Activated T-helper 1 cell treated with Interleukin-2 at 50 U/mL for 16 hours (primary cell): ENCODE data around the gene YIPF1.
A peak's percentile ranks its signal among the peaks of the same experiment; 100 is the strongest.
"Not testable (repeated sequence)": the region's sequence is repeated elsewhere in the genome, so short reads cannot be mapped to it uniquely, and the experiment has no call there.

Experiments
- DNase-seq: peaks from one replicate; pipeline ENCODE4 v3.0.0-alpha.2; 2020; ENCODE audit warnings: low read depth

Gene YIPF1

DNA sequence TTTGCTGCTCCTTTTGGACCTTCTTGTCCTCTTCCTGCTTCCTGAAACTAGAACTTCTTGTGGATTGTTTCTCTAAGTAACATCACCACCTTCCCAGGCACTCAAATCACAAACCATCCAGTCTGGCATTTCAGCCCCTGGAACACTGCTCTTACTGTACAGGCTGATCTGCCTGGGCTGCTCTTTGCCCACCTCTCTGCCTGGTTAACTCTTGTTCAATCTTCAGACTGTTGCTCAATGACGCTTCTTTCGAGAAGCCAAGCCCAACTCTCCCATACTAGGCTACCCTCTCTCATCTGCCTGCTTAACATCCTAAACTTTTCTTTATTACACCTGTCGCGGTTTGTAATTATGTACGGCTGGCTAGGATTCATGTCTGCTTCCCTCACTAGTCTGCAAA lies 5.0 kb upstream of the YIPF1 start:
- no peak for DNase-seq

GRCh38 chr1:53893999-53894636 lies 4.5 kb upstream of the YIPF1 start, which contains the start of gene DIO1:
DIO1 (plus strand) TSS chr1:53894187; CDS start chr1:53894211, 24 bp downstream.
- DNase-seq: no peak

DNA sequence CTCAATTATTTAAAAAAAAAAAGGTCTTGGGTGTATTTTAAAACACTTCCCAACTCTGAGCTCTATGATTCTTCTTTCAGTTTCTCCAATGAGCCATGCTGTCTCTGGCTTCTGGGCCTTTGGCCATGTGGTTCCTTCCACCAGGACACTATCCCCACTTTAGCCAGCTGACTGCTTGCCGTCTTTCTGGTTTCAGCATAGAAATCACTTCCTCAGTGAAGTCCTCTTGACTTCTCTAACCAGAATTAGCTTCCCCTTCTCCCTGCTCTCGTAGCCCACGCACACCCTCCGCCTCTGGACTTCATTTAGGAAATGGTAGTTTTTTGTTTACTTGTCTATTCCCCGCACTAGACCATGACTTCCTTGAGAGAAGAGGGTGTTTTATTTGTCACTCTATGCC lies 3.3 kb upstream of the YIPF1 start:
- no peak for DNase-seq

DNA sequence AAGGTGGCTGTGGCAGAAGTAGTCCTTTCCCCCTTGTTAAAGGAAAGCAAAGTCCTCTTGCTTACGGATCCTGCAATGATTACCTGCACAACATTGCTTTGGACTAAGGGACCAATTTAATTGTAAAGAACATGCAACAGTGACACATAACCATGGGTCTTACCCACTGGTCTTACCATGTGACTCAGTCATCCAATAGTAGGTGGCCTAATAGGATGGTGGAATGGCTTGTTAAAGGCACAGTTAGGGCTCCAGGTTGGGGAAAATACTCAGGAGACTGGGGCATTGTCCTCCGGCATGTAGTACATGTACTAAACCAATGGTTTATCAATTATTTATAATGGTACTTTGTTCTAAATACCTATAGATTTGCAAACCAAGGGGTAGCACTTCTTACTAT lies 2.1 kb upstream of the YIPF1 start:
- no peak for DNase-seq

DNA sequence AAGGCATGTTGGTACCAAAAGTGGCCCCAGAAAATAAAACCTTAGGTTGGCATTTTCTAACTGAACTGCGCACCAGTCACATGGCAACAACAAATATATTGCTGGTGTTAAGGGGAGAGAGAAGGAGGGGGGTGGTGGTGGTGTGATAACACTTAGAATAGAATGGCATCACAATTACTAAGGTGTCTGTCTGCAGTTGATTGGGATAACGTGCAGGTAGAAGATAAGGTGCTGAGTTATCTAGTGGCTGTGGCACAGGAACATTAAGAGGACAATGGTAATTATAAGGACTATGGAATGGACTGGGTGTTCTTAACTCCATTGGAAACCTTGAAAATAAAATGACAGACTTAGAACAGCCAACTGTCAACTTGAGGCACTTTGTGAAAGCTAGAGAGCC lies 1.4 kb upstream of the YIPF1 start:
- no peak for DNase-seq

GRCh38 chr1:53890522-53890941 lies 935 bp upstream of the YIPF1 start:
- no peak for DNase-seq

GRCh38 chr1:53888681-53889080 lies 916 bp downstream of the YIPF1 start:
- no peak for DNase-seq

- not testable (repeated sequence) for DNase-seq
These were observed 6.0 kb downstream of the YIPF1 start for GRCh38 chr1:53883600-53883999.

DNA sequence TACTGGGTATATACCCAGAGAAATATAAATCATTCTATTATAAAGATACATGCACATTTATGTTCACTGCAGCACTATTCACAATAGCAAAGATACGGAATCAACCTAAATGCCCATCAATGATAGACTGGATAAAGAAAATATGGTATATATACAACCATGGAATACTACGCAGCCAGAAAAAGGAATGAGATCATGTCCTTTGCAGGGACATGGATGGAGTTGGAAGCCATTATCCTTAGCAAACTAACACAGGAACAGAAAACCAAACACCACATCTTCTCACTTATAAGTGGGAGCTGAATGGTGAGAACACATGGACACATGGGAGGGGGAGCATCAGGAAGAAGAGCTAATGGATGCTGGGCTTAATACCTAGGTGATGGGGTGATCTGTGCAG lies 7.7 kb downstream of the YIPF1 start:
- DNase-seq: not testable (repeated sequence)

DNA sequence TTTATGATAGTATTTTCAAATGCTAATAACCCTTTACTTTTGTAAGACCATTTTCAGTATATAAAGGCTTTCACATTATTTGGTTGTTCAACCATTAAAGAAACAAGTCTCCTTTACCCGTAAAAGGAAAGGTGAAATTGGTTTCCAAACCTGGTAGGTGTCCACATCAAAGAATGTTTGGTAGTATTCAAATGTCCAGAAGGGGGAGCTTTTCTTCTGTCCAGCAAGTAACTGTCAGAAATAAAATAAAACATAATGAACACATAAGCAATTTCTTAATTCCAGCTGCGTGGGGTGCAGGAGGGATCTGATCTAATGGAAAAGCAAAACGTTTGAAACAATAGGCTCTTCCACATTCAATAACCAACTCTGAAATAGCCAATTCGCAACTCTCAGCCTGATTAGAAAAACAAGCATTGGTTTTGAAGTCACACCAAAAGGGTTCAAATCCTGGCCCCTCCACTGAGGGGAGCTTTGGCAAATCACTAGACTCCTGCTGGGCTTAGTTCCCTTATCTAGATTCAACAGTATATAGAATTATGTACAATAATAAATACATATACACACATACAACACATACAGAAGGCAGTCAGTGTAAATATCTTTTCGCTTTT lies 11.0 kb downstream of the YIPF1 start:
- DNase-seq: no peak

DNA sequence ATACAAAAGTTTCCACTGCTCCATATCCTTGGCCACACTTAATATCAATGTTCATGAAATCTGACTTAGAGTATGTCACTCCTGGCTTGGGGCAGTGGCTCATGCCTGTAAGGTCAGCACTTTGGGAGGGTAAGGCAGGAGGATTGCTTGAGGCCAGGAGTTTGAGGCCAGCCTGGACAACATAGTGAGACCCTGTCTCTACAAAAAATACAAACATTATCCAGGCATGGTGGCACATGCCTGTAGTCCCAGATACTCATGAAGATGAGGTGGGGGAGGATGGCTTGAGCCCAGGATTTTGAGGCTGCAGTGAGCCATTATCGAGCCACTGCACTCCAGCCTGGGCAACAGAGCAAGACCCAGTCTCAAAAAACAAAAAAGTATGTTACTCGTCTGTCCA lies 14.4 kb downstream of the YIPF1 start:
- DNase-seq: not testable (repeated sequence)

DNA sequence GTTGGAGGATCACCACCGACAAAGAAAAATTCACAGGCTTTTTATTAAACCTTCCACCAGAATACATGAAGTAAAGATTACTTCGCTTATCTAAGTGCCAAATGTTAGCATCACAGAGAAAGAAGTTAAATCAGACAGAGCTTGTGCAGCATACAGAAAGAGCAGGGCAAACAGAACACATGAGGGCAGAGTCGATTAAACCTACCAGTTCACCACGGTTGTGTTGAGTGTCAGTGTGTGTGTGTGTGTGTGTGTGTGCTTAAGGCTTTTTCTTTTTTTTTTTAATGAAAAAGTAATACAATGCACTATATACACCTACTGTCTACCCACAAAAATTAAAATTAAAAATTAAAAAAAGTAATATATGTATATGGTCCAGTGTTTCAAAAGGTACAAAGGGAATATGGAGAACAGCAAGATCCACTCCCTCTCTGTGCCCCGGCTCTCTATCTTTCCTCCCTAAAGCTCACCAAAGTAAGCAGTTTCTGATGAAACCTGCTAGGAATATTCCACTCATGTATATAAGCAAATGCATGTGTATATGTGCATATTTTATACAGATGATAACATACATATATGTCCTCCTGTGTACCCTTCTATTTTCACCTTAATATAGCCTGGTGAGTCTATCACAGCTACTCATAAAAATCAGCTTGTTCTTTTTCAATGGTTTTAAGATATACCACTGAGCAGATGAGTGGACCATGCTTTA lies 17.7 kb downstream of the YIPF1 start:
- no peak for DNase-seq

DNA sequence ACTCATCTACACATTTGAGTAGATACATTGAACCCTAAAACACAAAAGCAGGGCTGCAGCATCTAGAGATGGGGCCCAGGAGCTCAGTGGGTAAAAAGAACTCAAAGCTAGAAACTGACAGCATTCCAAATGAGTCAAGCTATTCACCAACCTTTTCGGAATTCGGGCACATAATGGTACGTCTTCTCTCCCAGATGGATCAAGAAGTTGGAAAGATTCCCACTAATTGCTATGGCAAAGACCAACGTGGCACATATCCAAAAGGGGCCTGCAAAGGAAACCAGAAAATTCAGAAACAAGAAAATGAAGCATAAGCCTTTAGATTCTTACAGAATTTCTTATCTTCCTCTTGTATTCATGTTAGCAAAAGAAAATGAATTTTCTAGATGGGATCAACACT lies 18.4 kb downstream of the YIPF1 start:
- DNase-seq: no peak

DNA sequence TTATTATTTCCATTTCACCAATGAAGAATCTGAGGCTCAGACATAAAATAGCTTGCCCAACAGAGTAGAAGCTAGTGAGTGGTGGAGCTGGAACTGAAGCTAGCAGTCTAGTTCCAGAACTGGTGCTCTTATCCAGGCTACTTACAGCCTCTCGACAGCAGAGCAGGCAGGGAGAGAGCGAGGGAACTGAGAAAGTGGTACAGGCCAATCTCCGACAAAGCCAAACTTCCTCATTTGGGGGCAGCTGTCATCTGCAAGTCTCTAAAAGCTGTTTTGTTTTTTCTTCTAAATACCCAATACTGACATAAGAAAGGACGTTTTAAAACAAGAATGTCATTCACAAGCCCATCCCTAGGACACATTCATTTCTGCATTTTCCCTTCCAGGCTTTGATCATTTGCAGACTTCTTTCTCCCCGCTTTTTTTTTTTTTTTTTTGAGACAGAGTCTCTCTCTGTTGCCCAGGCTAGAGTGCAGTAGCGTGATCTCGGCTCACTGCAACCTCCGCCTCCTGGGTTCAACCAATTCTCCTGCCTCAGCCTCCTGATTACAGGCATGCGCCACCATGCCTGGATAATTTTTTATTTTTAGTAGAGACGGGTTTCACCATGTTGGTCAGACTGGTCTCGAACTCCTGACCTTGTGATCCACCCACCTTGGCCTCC lies 20.0 kb downstream of the YIPF1 start:
- no peak for DNase-seq

DNA sequence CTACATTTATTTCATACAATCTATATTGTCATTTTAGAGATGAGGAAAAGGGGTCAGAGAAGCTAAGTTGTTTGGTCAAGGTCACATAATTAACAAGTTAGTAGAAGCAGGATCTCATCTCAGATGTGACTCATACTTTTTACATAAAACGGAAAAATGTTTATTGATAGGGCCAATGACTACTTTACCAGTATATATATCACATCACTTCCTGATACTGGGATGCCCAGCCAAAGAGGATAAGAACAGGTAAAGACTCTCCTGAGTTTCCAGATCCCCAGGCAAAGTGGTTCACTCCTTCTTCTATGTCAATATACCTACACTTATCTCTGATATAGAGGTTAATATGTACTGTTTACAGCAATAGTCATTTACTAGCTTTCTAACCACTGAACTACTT lies 21.0 kb downstream of the YIPF1 start:
- DNase-seq: no peak

DNA sequence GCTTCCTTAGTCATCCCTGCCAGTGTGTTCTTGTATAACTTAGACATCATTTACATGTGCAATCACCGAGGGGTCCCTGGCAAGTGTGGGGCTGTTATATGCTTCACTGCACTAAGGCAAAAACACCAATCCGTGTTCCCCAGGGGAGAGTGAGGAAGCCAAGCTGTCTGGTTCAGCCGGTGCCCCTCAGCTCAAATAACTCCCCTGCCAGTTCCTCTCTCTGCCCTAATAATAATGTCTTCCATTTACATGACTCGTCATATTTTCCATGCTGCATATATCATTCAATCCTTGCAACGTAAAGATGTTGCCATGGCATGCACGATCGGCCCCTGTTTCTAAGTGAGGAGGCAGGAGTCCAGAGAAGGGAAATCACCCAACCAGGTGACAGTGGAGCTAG lies 27.1 kb downstream of the YIPF1 start:
- DNase-seq: no peak

GRCh38 chr1:53860967-53861411 lies 28.6 kb downstream of the YIPF1 start:
- peak; percentile 14 for DNase-seq

DNA sequence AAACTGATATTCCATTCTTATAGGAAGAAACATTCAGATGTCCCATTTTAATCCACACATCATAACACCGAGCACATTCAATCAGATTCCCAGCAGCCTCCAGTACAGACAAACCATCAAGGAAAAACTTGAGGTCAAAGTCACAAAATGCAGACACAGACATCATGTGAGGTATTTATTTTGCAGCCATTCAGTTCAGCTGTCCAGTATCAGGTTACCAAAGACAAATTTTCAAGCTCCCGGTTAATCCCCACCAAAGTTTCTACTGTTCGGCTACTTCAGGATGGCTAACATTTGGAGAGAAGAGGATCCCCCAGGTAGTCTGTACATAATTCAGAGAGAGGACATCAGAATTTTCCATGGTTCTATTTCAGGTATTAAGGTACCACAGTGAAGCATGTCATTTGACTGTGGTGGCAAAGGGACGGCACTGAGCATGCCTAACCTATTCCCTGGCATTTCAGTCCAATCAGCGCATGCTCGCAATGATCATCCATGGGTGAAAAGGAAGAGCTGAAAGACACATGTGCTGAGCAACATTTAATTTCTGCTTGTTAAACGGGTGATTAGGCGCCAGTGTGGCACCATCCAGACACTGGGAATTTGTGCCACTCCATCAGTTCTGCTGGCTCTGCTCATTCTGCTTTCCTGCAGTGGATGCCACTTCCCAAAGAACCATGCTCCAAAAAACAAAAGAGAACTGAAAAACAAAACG lies 37.9 kb downstream of the YIPF1 start:
- DNase-seq: no peak

DNA sequence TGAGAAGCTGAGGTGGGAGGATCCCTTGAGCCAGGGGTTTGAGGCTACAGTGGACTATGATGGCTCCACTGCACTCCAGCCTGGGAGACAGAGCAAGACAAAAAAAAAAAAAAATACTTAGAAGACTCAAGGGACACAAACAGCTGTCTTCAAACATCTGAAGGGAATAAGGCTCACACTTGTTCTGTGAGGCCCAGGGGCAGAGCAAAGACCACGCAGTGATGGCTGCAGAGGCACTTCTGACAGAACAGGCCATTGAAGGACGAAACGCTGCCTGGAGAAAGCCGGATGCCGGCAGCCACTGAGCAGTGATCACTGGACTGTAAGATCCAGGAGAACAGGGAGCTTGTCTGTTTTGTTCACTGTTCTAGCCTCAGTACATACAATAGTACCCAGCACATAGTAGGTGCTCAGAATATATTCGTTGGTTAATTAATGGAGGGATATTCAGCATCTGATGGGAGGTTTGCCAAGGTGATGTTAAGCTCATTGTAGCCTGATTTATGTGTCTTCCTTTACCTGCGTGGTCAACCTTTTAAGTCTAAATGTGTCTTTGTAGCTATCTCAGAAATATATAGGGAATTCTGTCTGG lies 39.4 kb downstream of the YIPF1 start:
- no peak for DNase-seq

DNA sequence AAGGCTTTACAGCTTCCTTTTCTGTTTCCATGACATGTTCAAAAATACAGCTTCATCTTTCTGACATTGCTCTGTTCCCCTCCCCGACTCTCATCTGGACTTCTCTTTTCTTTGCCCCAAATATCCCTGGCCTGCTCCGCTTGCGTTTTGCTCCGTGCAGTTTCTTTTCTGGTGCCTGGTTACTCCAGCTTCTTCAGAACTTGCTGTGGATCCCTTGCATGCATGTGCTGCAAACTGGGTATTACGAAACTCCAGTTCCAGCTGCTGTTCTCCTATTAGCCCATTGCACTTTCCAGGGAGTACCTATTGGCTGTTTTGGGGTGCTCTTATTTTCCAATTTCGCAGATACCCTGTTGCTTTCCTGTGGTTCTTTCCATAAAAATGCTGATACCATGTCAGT lies 41.6 kb downstream of the YIPF1 start:
- DNase-seq: no peak

DNA sequence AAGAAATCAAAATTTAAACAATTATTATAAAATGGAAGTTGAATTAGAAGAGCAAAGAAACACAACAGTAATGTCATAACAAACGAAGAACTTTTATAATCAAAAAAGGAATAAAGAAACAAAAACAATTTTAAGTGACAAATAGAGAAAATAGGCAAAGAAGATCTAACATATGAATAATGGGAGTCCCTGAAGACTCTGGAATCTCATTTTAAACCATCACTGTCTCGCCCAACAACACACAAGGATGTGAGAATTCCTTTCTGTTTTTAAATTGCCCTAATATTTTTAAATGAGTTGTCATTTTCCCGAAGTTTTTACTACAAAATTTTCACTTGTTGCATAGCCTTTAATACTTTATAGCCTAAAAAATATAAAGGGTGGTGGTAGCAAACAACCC lies 47.2 kb downstream of the YIPF1 start:
- no peak for DNase-seq

GRCh38 chr1:53838654-53838974 lies 51.0 kb downstream of the YIPF1 start:
- DNase-seq: no peak
